Endothelial cell of umbilical vein (primary cell): Measurements from ENCODE around the gene EFCC1. TPM values are rescaled to one million over a fixed set of nuclear protein-coding genes. Genes with fewer than 3 reads are reported as not detected.

Experiments
- BruUV-seq: library from RNA; stranded (reverse); fragments of 400-500 nt; replicated peaks from 2 replicates; lab custom pipeline; 2021; lab: Mats Ljungman, UMichigan
- CTCF ChIA-PET: fragments of 300-600, 350-600 bp; sonication (Branson Sonifier 250); formaldehyde crosslinking; loops from one replicate; lab custom pipeline; 2021; ENCODE audit warnings: antibody characterized with exemption, inconsistent platforms; lab: Charles Lee
- POLR2A ChIA-PET: fragments of 300-600, 350-600 bp; sonication (Branson Sonifier 250); formaldehyde crosslinking; loops from one replicate; lab custom pipeline; 2021; ENCODE audit warnings: antibody characterized with exemption, inconsistent platforms; lab: Charles Lee
- DNase-seq: peaks from one replicate; pipeline ENCODE4 v3.0.0-alpha.2; 2011; ENCODE audit warnings: low read depth, low spot score
- FAIRE-seq: peaks from 2 replicates; lab custom pipeline; 2011; peaks lifted over from hg19 to GRCh38; lab: Jason Lieb, UNC
- H2AFZ ChIP-seq: 2 replicates; pipeline ENCODE4 v1.6.0; 2012; ENCODE audit warnings: low read depth, low read length, control low read depth, inconsistent platforms
- H3K27ac ChIP-seq: 2 replicates; pipeline ENCODE4 v1.5.1; 2011; ENCODE audit warnings: low read depth, mild to moderate bottlenecking, control low read depth, low read length, moderate library complexity; ENCODE audit not compliant: insufficient read depth
- H3K27me3 ChIP-seq, 2 experiments: 2 replicates each; pipeline versions ENCODE4 v1.6.0 to v1.6.1; 2011; ENCODE audit warnings: low read length in 2 of 2, mixed read lengths in 1 of 2; ENCODE audit not compliant: control insufficient read depth in 2 of 2, insufficient read depth in 2 of 2
- H3K36me3 ChIP-seq, 2 experiments: 2 replicates in 1 of 2; 3 replicates in 1 of 2; pipeline ENCODE4 v1.5.1; 2011; ENCODE audit warnings: low read length in 2 of 2, mild to moderate bottlenecking in 1 of 2, moderate library complexity in 1 of 2; ENCODE audit not compliant: control insufficient read depth in 2 of 2, insufficient read depth in 2 of 2; ENCODE audit errors: extremely low read depth in 1 of 2
- H3K4me1 ChIP-seq: 3 replicates; pipeline ENCODE4 v1.5.1; 2011; ENCODE audit warnings: mild to moderate bottlenecking, low read length; ENCODE audit not compliant: control insufficient read depth, insufficient read depth; ENCODE audit errors: extremely low read depth
- H3K4me2 ChIP-seq: 2 replicates; pipeline ENCODE4 v1.6.1; 2011; ENCODE audit warnings: low read length, control low read depth, mixed read lengths; ENCODE audit not compliant: insufficient read depth
- H3K4me3 ChIP-seq, 3 experiments: fragments of 200-600 bp in 1 of 3; sonication (generic), shearing (Covaris generic) in 1 of 3; replicated peaks in 1 of 3; 2 replicates each; pipeline ENCODE4 v1.5.1; 2011 to 2016; ENCODE audit warnings: control low read depth in 3 of 3, low read length in 3 of 3, mild to moderate bottlenecking in 2 of 3, inconsistent platforms in 1 of 3, low read depth in 1 of 3, moderate library complexity in 1 of 3; ENCODE audit not compliant: insufficient read depth in 1 of 3
- H3K79me2 ChIP-seq: 2 replicates; pipeline ENCODE4 v1.6.0; 2012; ENCODE audit warnings: low read length, inconsistent platforms; ENCODE audit not compliant: control insufficient read depth, insufficient read depth
- H3K9ac ChIP-seq: replicated peaks from 2 replicates; pipeline ENCODE3; 2011; ENCODE audit warnings: low read length, control low read depth; ENCODE audit not compliant: insufficient read depth; ENCODE audit errors: extremely low read depth
- H3K9me1 ChIP-seq: replicated peaks from 3 replicates; pipeline ENCODE4 v1.6.0; 2011; ENCODE audit warnings: mild to moderate bottlenecking, low read length; ENCODE audit not compliant: control insufficient read depth, insufficient read depth; ENCODE audit errors: extremely low read depth
- H3K9me3 ChIP-seq: replicated peaks from 2 replicates; pipeline ENCODE4 v1.5.1; 2012; ENCODE audit warnings: low read length, inconsistent platforms; ENCODE audit not compliant: control insufficient read depth, insufficient read depth
- H4K20me1 ChIP-seq: replicated peaks from 2 replicates; pipeline ENCODE3; 2011; ENCODE audit warnings: mild to moderate bottlenecking, low read length; ENCODE audit not compliant: control insufficient read depth, insufficient read depth; ENCODE audit errors: extremely low read depth
- EZH2 ChIP-seq: IDR thresholded peaks from 2 replicates; pipeline ENCODE4 v1.6.1; 2012; ENCODE audit warnings: borderline replicate concordance, low read depth, mild to moderate bottlenecking, moderate library complexity, low read length, inconsistent platforms; ENCODE audit not compliant: severe bottlenecking
- FOS ChIP-seq: IDR thresholded peaks from 2 replicates; pipeline ENCODE4 v1.6.1; 2011; ENCODE audit warnings: mild to moderate bottlenecking, low read length, moderate library complexity, borderline replicate concordance; ENCODE audit not compliant: insufficient read depth
- GATA2 ChIP-seq: IDR thresholded peaks from 2 replicates; pipeline ENCODE4 v1.7.0; 2011; ENCODE audit warnings: low read depth, mild to moderate bottlenecking, moderate library complexity, mixed read lengths, low read length; ENCODE audit not compliant: insufficient read length, insufficient read depth
- JUN ChIP-seq: IDR thresholded peaks from 2 replicates; pipeline ENCODE4 v1.6.1; 2011; ENCODE audit warnings: borderline replicate concordance, low read depth; ENCODE audit not compliant: insufficient read length, insufficient read depth
- MYC ChIP-seq: IDR thresholded peaks from one replicate; pipeline ENCODE4 v1.6.1; 2011; ENCODE audit warnings: mild to moderate bottlenecking, low read depth, low read length
- POLR2A ChIP-seq: IDR thresholded peaks from 2 replicates; pipeline ENCODE4 v1.6.1; 2012; ENCODE audit warnings: low read depth, mild to moderate bottlenecking, control low read depth, low read length
- POLR2AphosphoS5 ChIP-seq: IDR thresholded peaks from 2 replicates; pipeline ENCODE4 v1.6.1; 2012; ENCODE audit warnings: low read depth, mild to moderate bottlenecking, control low read depth, low read length, moderate library complexity; ENCODE audit not compliant: insufficient read depth
- dilution Hi-C: fragments of 300-500 bp; cut with MboI; formaldehyde crosslinking; loops from one replicate; pipeline ENCODE4 v1.15.0; 2019; ENCODE audit warnings: low sequenced_read_pairs; ENCODE audit not compliant: extremely low pct_ligation_motif_present
- intact Hi-C: fragments of 100-400 bp; cut with micrococcal nuclease; formaldehyde crosslinking; loops from one replicate; pipeline ENCODE4 v1.10.0; 2022
- polyA plus RNA-seq, 4 experiments: library from polyadenylated mRNA; depleted of rRNA in 3 of 4; stranded (reverse) in 3 of 4; unstranded in 1 of 4; fragments of >200 nt; gene quantifications; 2 replicates each; pipeline versions ENCODE4 v1.2.1 to v1.2.3, GENCODE V29; 2011 to 2012; ENCODE audit warnings: missing spikeins in 1 of 4
- total RNA-seq: library from RNA; stranded (reverse); gene quantifications from 2 replicates; pipeline ENCODE4 v1.2.3, GENCODE V29; 2021

Gene EFCC1
- total and polyA plus RNA-seq, 2 donors (not counting 3 experiments of a cell fraction or from before 2014, with no cell fraction given), result 0.73 to 1.3 TPM

GRCh38 chr3:129060276-129061022 lies 59.3 kb downstream of the EFCC1 start, which contains the start of gene GP9:
TSS of gene GP9 (plus strand) at chr3:129060779. CDS start at chr3:129061740, 961 bp downstream.
- Histone ChIP-seq H3K36me3 (no peaks in the 10 kb centered on the region), H3K4me1 (no peaks in the 10 kb centered on the region), H4K20me1 (no peaks in the 10 kb centered on the region), H3K4me3 (no peak within 1 kb of the TSS), H3K27ac (no peak within 1 kb of the TSS), H3K27me3 (no peaks in the 10 kb centered on the region), H3K9me3 (no peaks in the 10 kb centered on the region), H3K9ac (no peak within 1 kb of the TSS), H3K4me2 (no peak within 1 kb of the TSS), H2AFZ (no peak within 1 kb of the TSS), H3K9me1 (no peaks in the 10 kb centered on the region), H3K79me2 (no peaks in the 10 kb centered on the region)
- no peak for TF ChIP-seq JUN
- no peak for TF ChIP-seq POLR2A
- no peak for TF ChIP-seq FOS
- TF ChIP-seq POLR2AphosphoS5, result no peak
- no peak for TF ChIP-seq MYC
- TF ChIP-seq GATA2, result no peak
- TF ChIP-seq EZH2, result no peak
- DNase-seq (no peak), FAIRE-seq (no peak)
- dilution Hi-C loops, result no loop called here
- ChIA-PET POLR2A (no interaction called here), CTCF (interaction anchor here (0.8 kb wide), 1 partner anchor 34 kb away, joined by 3 read pairs; no protein-coding TSS in a partner anchor)
- intact Hi-C loops, result no loop called here
- BruUV-seq, result no TSS peak
